HL-60 (cell line): ENCODE data around the gene SLC8B1.

ENCODE experiments used
- DNase-seq, 2 experiments: peaks; one replicate each; pipeline ENCODE4 v3.0.0-alpha.2; 2010 to 2020; ENCODE audit warnings: low read depth in 1 of 2, low spot score in 1 of 2
- H3K27ac ChIP-seq: fragments of 250-450 bp; sonication (Bioruptor Pico); replicated peaks from 2 replicates; pipeline ENCODE4 v1.5.1; 2020; ENCODE audit warnings: mild to moderate bottlenecking, moderate library complexity
- H3K27me3 ChIP-seq: fragments of 250-450 bp; sonication (Bioruptor Pico); 2 replicates; pipeline ENCODE4 v1.5.1; 2021; ENCODE audit warnings: mild to moderate bottlenecking, moderate library complexity; ENCODE audit not compliant: insufficient read depth, poor library complexity, severe bottlenecking
- H3K4me3 ChIP-seq: replicated peaks from 2 replicates; pipeline ENCODE4 v1.5.1; 2011; ENCODE audit warnings: mild to moderate bottlenecking, control low read depth, low read length; ENCODE audit not compliant: insufficient read depth
- GABPA ChIP-seq: IDR thresholded peaks from 2 replicates; pipeline ENCODE4 v1.6.1; 2012; ENCODE audit warnings: low read depth
- POLR2AphosphoS5 ChIP-seq: IDR thresholded peaks from 2 replicates; pipeline ENCODE4 v1.6.1; 2012; ENCODE audit warnings: low read depth
- SPI1 ChIP-seq: IDR thresholded peaks from 2 replicates; pipeline ENCODE4 v1.6.1; 2012; ENCODE audit warnings: low read depth, mild to moderate bottlenecking, borderline replicate concordance
- TF ChIP-seq, protein P1 (sequence below): IDR thresholded peaks from 2 replicates; pipeline ENCODE4 v1.6.1; 2012; ENCODE audit warnings: low read depth; ENCODE audit not compliant: insufficient replicate concordance
- TF ChIP-seq, protein P2 (sequence below): IDR thresholded peaks from one replicate; pipeline ENCODE4 v1.5.1; 2011; ENCODE audit warnings: low read length, control low read depth, inconsistent platforms; ENCODE audit not compliant: insufficient read depth

The SLC8B1 gene

DNA sequence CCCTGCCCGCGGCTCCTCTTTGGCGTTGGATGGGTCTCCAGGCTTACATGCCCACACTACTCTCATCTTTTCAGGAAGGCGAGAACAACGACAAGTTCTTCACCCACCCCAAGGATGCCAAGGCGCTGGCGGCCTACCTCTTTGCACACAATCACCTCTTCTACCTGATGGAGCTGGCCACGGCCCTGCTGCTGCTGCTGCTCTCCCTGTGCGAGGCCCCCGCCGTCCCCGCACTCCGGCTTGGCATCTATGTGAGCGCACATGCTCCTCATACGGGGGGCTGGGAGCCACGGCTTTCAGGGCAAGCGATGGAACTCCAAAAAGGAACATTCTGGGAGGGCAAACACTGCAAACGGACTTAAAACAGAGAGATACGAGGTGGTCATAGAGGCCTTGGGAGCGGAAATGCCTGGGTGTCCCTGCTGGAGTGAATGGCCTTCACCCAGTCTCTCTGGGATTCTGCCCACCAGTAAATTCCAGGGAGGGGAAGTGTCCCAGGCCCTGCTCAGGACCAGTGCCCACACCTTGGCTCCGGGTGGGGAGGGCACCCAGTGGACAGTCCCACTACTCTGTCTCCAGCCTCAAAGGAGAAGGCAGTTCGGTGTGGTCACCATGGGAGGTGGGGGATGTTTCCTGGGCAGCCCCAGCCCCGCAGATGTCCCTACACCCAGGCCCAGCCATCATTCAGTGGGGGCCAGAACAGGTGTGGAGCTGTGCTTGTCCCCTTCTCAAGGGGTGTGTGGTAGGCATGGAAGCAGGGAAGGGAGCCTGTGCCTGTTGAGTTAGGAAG, 68.6 kb downstream of the SLC8B1 start:
- TF ChIP-seq POLR2AphosphoS5, result no peak
- Histone ChIP-seq H3K27me3 (no peaks in the 10 kb centered on the region), H3K4me3 (no peak overlapping the region), H3K27ac (no peak overlapping the region)
- DNase-seq, result no peak

DNA sequence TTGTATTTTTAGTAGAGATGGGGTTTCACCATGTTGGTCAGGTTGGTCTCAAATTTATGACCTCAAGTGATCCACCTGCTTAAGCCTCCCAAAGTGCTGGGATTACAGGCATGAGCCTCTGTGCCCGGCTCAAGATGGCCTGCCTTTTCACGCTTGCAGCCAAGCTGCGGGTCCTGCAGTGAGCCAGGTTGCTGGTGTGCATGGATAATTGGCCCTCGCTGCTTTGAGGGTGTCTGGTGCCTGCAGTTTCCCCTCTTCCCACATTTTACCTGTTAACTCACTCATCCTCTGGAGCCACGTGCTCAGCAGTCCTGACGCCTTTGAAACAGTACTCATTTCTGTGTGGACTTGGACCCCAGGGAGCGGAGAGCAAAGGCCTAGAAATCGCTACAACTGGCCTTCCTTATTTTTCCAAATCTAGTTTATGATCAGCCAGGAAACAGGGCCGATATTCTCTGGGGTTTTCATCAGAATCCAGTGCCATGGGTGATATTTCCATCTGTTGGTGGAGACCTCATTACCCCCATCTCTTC, 71.4 kb downstream of the SLC8B1 start:
- H3K27me3 ChIP-seq, result no peaks in the 10 kb centered on the region
- no peak for DNase-seq
- H3K27ac ChIP-seq, result no peak overlapping the region; the same call in 1 of the 2 replicates
- no peak overlapping the region for H3K4me3 ChIP-seq
- TF ChIP-seq POLR2AphosphoS5 (no peak), SPI1 (no peak), GABPA (no peak)
- TF ChIP-seq, protein P1, sequence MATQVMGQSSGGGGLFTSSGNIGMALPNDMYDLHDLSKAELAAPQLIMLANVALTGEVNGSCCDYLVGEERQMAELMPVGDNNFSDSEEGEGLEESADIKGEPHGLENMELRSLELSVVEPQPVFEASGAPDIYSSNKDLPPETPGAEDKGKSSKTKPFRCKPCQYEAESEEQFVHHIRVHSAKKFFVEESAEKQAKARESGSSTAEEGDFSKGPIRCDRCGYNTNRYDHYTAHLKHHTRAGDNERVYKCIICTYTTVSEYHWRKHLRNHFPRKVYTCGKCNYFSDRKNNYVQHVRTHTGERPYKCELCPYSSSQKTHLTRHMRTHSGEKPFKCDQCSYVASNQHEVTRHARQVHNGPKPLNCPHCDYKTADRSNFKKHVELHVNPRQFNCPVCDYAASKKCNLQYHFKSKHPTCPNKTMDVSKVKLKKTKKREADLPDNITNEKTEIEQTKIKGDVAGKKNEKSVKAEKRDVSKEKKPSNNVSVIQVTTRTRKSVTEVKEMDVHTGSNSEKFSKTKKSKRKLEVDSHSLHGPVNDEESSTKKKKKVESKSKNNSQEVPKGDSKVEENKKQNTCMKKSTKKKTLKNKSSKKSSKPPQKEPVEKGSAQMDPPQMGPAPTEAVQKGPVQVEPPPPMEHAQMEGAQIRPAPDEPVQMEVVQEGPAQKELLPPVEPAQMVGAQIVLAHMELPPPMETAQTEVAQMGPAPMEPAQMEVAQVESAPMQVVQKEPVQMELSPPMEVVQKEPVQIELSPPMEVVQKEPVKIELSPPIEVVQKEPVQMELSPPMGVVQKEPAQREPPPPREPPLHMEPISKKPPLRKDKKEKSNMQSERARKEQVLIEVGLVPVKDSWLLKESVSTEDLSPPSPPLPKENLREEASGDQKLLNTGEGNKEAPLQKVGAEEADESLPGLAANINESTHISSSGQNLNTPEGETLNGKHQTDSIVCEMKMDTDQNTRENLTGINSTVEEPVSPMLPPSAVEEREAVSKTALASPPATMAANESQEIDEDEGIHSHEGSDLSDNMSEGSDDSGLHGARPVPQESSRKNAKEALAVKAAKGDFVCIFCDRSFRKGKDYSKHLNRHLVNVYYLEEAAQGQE, result no peak
- TF ChIP-seq, protein P2, sequence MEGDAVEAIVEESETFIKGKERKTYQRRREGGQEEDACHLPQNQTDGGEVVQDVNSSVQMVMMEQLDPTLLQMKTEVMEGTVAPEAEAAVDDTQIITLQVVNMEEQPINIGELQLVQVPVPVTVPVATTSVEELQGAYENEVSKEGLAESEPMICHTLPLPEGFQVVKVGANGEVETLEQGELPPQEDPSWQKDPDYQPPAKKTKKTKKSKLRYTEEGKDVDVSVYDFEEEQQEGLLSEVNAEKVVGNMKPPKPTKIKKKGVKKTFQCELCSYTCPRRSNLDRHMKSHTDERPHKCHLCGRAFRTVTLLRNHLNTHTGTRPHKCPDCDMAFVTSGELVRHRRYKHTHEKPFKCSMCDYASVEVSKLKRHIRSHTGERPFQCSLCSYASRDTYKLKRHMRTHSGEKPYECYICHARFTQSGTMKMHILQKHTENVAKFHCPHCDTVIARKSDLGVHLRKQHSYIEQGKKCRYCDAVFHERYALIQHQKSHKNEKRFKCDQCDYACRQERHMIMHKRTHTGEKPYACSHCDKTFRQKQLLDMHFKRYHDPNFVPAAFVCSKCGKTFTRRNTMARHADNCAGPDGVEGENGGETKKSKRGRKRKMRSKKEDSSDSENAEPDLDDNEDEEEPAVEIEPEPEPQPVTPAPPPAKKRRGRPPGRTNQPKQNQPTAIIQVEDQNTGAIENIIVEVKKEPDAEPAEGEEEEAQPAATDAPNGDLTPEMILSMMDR, result no peak

DNA sequence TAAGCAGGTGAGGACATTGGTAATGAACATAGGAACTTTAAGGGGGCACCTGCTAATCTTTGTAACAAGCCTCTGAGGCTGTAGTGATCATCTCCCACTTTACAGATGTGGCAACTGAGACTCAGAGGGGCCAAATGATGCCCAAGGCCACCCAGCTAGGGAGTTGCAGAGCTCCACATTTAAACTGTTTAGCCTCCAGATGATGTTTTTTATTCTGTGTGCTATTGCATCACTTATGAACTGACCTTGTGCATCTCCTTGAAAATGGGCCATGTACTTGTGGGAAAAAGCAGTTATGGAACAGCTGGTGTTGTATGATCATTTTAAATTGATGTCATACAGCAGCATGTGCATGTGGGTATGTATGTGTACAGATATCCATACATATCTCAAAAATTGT, 72.2 kb downstream of the SLC8B1 start:
- DNase-seq, result no peak
- TF ChIP-seq POLR2AphosphoS5 (no peak), SPI1 (no peak), GABPA (no peak)
- TF ChIP-seq, protein P2, result no peak
- TF ChIP-seq, protein P1, result no peak
- Histone ChIP-seq H3K27me3 (no peaks in the 10 kb centered on the region), H3K4me3 (no peak overlapping the region), H3K27ac (peak overlapping the region; percentile 65)

DNA sequence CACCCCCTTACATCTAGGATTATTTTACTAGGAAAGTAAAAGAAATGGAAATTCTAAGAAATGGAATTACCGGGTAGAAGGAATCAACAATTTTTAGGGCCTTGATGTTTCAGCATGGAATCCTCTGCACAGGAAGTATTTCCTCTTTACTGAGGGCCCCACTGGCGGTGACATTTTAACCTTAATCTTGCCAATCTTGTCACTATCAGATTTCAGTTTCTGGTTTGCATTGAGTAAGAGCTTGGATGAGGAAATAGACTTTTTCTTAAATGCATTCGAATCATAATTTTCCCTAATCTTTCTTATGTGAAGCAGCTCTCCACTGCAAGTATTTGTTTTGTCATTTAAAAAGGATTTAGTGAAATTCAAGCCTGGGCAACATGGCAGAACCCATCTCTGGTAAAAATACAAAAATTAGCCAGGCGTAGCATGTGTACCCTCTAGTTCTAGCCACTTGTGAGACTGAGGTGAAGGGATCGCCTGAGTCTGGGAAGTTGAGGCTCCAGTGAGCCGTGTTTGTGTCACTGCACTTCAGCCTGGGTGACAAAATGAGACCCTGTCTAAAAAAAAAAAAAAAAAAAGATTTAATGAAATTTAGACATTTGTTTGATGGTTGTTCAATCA, 73.0 kb downstream of the SLC8B1 start:
- peak in 1 of 2 experiments; percentile 78 for DNase-seq
- TF ChIP-seq GABPA, result peak; percentile 44; the same call in 1 of the 2 replicates
- no peak for TF ChIP-seq SPI1
- TF ChIP-seq POLR2AphosphoS5, result 0 out of 2 replicates have a peak, but pooled peaks have one; percentile 37
- no peak overlapping the region for H3K4me3 ChIP-seq
- H3K27ac ChIP-seq, result peak overlapping the region; percentile 65
- no peaks in the 10 kb centered on the region for H3K27me3 ChIP-seq
